GM18868 (cell line): ENCODE data around the gene PARD3B.
"Not testable (repeated sequence)": the region's sequence is repeated elsewhere in the genome, so short reads cannot be mapped to it uniquely, and the experiment has no call there.

Source experiments
- ATAC-seq: cut with Tn5 transposase; IDR thresholded peaks from one replicate; pipeline ENCODE4 v1.9.1; 2021; ENCODE audit warnings: mild to moderate bottlenecking, moderate library complexity; ENCODE audit not compliant: unreplicated experiment

The PARD3B gene

GRCh38 chr2:204538182-204539018 lies 6.9 kb upstream of the PARD3B start:
- no peak for ATAC-seq

- ATAC-seq = no peak
These were observed 6.3 kb upstream of the PARD3B start for GRCh38 chr2:204539019-204539385.

GRCh38 chr2:204541637-204542036 lies 3.6 kb upstream of the PARD3B start:
- ATAC-seq = no peak

DNA sequence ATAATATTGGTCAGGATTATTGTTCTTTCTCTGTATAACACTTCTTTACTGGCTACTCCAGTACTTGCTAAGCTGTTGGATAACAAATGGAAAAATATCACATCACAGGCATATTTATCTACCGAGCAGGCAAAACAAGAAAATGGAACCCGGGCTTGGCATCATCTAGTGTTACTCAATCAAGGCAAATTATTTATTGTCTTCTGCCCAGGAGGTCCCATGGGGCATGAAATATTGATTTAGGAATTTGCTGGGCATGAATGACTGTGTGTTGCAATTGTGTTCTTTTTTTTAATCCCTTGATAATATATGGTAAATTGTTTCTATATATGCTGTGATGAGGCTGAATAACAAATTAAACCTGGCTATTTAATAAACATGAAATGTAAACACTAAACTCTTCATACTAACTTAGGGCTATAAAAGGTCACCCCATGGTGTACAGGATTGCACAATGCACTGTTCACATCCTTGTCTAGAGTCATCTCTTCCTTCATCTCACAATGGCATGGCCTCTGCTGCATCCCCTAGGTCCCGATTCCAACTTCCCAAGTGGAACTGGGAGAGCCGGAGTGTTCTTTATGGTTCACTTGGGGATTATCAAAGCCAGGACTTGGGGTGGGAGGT lies 2.2 kb upstream of the PARD3B start:
- no peak for ATAC-seq

DNA sequence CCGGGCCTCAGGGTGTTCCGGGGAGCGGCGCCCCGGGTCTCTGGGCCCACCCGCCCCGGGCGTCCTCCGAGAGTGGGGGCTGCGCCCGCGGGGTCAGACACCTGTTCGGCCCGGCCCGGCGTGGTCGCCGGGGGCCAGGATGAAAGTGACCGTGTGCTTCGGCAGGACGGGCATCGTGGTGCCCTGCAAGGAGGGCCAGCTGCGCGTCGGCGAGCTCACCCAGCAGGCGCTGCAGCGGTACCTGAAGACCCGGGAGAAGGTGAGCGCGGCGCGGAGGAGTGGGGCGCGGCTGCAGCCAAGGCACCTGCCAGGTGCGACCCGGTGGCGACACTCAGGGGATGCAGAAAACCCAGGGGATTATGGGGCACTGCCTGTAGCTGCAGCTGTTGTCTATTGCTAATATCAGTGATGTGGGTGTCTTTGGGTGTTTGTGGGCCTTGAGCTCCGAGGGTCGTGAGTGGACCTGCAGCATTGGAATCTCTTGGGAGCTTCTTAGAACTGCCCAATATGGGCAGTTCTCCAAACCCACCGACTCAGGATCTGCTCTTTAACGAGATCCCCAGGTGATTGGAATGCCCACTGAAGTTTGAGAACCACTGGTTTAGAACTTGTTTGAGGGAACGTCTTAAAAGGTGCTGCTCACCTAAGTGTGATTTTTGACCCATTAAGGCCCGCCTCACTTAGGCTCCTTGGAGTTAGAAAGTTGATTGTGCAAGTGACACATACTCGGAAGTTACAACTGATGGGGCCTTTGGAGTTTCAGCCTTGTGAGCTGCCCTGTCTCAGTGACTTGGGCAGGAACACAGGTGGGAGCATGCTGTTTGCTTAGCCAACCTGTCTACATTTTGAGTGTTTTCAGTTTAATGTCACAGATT lies 823 bp downstream of the PARD3B start:
- ATAC-seq = no peak

- no peak for ATAC-seq
These were observed 5.7 kb downstream of the PARD3B start for GRCh38 chr2:204550751-204551511.

DNA sequence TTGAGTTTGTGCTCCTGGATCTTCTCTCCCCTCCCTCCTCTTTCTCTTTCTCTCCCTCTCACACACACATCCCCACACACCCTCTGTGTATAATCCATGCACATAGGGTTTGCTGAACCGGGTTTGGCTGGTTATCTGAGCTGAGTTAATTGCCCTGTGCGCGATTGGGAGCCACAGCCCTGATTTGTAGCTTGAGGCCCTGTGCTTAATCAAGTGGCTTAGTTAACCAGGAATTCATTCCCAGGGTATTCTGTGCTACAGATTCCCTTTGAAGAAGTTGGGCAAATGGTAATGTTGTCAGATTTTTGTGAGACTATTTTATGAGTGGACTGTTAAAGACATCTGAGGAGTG lies 6.2 kb downstream of the PARD3B start:
- no peak for ATAC-seq

DNA sequence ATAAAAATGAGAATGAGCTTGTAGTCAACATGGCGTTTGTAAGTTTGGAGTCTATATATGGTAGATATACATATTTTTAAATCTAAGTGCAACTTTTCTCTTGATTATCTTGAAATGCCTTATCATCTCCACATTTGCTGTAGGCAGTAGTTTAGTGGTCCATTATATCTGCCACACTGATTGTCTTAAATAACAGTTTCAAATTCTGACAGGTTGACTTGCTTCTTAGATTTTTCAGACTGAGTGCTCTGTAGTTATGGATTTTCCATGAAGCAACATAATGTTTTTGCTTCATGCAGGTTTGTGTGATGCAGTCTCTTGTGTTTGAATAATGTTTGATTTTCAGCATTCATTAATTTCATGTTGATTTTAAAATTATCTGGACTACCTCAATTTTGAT lies 12.3 kb downstream of the PARD3B start:
- ATAC-seq = no peak

- ATAC-seq = not testable (repeated sequence)
These were observed 14.1 kb downstream of the PARD3B start for GRCh38 chr2:204559358-204559757.

- ATAC-seq = no peak
These were observed 15.6 kb downstream of the PARD3B start for GRCh38 chr2:204560902-204561301.

DNA sequence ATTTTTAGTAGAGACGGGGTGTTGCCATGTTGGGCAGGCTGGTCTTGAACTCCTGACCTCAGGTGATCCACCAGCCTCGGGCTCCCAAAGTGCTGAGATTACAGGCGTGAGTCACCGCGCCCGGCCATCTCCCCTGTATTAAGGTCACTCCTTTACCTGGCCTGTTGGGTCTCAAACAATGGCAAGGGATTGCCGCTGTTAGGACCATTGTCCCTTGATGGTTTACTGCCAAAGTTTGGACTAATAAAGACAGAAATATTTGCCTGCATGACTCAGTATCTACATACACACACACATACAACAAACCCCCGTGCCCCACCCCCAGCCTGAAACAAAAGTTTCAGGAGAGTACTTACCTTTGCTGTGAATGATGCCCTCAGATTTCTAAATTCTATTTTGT lies 16.5 kb downstream of the PARD3B start:
- no peak for ATAC-seq

DNA sequence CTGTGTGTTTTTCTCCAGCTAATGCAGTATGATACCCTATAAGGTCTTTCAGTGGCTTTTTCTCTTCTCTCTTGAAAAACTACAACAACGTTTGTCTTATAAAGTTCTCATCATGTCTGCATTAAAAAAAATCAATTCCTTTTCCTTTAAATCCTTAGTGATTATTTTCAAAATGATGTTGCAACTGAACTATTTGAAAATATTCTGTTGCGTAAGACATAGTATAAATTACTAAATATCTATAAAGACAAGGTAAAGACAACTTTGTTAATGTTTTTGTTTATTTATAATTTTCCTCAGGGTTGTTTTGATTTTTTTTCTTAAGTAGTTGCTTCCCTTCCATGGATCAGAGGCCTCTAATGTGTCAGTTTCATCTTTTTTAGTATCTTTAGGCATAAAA lies 21.2 kb downstream of the PARD3B start:
- ATAC-seq = no peak

GRCh38 chr2:204570421-204570820 lies 25.1 kb downstream of the PARD3B start:
- ATAC-seq = no peak

- ATAC-seq = no peak
These were observed 25.8 kb downstream of the PARD3B start for GRCh38 chr2:204571041-204571440.

GRCh38 chr2:204571911-204572310 lies 26.6 kb downstream of the PARD3B start:
- no peak for ATAC-seq

- ATAC-seq = no peak
These were observed 27.9 kb downstream of the PARD3B start for GRCh38 chr2:204573221-204573620.

- no peak for ATAC-seq
These were observed 29.2 kb downstream of the PARD3B start for GRCh38 chr2:204574486-204574885.

DNA sequence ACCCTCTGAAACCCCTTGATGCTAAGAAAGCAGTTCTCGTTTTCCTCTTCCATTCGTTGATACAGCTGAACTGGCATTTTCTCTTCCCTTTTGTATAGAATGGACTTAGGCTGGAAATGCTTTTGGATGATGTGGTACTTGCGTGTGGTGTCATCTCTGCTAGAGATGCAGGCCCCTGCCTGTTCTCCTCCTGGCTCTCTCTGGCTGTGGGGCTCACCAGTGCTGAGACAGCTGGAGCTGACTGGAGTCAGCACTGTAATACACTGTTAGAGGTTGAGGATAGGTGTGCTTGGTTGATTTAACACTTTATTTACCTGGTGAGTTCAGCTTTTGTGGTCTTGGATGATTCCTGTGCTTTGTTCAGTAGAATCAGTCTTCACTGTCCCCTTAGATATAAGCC lies 30.2 kb downstream of the PARD3B start:
- ATAC-seq = no peak

DNA sequence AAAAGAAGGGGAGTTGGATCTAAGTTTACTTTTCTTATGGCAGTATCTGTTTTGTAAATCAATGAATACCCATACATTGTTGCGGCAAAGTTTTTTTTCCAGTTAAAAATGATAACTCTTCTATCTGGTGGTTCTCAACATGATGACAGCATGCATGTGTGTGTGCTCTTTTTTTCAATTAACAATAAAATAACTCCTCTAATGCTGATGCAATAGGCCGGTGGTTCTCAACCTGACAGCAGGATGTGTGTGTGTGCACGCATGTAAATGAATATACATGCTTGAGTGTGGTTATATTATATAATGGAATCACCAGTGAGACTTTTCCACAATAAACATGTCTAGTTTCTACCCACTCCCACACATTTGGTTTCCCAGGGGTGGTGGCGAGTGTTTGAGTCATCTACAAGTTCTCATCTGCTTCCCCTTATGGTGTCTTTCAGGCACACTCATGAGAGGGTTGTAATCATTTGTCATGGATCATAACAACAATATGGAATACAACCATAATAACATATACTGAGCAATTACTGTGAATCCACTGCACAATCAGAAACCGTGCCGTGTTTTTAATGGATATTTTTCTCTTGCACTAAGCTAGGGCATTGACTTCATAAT lies 31.2 kb downstream of the PARD3B start:
- no peak for ATAC-seq

DNA sequence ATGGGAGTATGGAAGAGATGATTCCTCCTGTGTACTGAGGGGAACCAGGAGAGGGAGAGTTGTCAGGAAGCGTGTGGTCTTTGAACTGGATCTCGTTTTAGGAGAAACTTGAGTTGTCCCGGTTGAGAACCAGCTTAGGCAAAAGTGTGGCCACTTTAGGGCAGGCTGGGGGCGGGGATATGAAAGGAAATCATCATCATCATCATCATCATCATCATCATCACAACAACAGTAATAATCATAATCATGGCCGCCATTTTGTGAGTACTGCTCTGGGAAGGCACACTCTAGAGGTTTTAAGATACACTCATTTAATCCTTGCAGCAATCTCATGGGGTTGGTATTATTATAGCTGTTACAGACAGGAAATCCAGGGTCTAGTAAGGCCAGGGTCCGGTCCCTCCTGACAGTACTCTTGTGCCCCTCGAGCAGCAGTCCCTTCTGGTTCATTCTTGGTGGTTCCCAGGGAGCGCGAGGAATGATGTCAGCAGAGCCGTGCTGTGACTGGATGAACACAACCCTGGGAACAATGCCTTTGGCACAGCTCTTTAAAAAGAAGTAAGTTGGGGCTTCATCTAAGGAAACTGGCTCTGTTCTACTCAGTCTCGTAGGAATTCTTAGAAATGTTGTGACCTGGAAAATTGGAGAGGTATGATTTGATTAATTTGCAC lies 33.8 kb downstream of the PARD3B start:
- ATAC-seq = no peak
